ENCODE results near the gene RAD23B.

- no peak for TF ChIP-seq ZNF549 (CRISPR knock-in tag; IDR thresholded peaks at IDR 0.05)
- TF ChIP-seq IKZF1 (IDR thresholded peaks at IDR 0.05) = no peak
- no peak for TF ChIP-seq NFE2L2 (IDR thresholded peaks at IDR 0.05; ENCODE audit: low read length)
- no peak for TF ChIP-seq EZH2 (conservative IDR thresholded peaks at IDR 0.05; ENCODE audit: low read depth, low read length)
- TF ChIP-seq, protein P1, sequence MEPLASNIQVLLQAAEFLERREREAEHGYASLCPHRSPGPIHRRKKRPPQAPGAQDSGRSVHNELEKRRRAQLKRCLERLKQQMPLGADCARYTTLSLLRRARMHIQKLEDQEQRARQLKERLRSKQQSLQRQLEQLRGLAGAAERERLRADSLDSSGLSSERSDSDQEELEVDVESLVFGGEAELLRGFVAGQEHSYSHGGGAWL (CRISPR knock-in tag; IDR thresholded peaks at IDR 0.05) = no peak
- TF ChIP-seq ZZZ3 (CRISPR knock-in tag; IDR thresholded peaks at IDR 0.05; ENCODE audit: borderline replicate concordance) = no peak
- no peak for TF ChIP-seq NBN (conservative IDR thresholded peaks at IDR 0.05)
- no peak for TF ChIP-seq ISX (CRISPR knock-in tag; conservative IDR thresholded peaks at IDR 0.05)
- no peak for TF ChIP-seq TBL1XR1 (IDR thresholded peaks at IDR 0.05; ENCODE audit: borderline replicate concordance, low read length, partially characterized antibody)
Observed at GRCh38 chr9:107284636-107285035, 1.6 kb downstream of the RAD23B start.

Measured in HepG2 (cell line).